HCT116 (cell line): ENCODE results near the gene MTG1. TPM values are rescaled to one million over a fixed set of nuclear protein-coding genes. Genes with fewer than 3 reads are reported as not detected.

ENCODE experiments used
- ATAC-seq: fragments of 200-7000 bp; cut with Tn5 transposase; 2 replicates; pipeline ENCODE4 v1.9.1; 2020; ENCODE audit warnings: mild to moderate bottlenecking, moderate library complexity
- BruUV-seq: library from RNA; stranded (reverse); fragments of 400-500 nt; replicated peaks from 2 replicates; lab custom pipeline; 2021; lab: Mats Ljungman, UMichigan
- CTCF ChIA-PET: fragments of 300-600 bp; sonication (Branson Sonifier 250); formaldehyde crosslinking; loops from one replicate; lab custom pipeline; 2021; ENCODE audit warnings: antibody characterized with exemption; lab: Charles Lee
- POLR2A ChIA-PET: fragments of 300-600, 350-600 bp; sonication (Branson Sonifier 250); formaldehyde crosslinking; loops from one replicate; lab custom pipeline; 2021; ENCODE audit warnings: antibody characterized with exemption; lab: Charles Lee
- RAD21 ChIA-PET, 2 experiments: fragments of 300-600 bp; sonication (Branson Sonifier 250); formaldehyde crosslinking; loops; one replicate each; lab custom pipeline; 2023; ENCODE audit warnings: low total read pairs in 2 of 2; ENCODE audit not compliant: uncharacterized antibody in 2 of 2, unreplicated experiment in 2 of 2, low non-redundant PET in 1 of 2; lab: Charles Lee
- DNase-seq: peaks from one replicate; pipeline ENCODE4 v3.0.0-alpha.2; 2010; ENCODE audit warnings: low read depth, low spot score
- H2AFZ ChIP-seq: fragments of 200-600 bp; shearing (Covaris generic), sonication (generic); 2 replicates; pipeline ENCODE4 v1.6.1; 2017; ENCODE audit warnings: low read depth, mixed run types, mixed read lengths, antibody characterized with exemption, low read length; ENCODE audit not compliant: poor library complexity, severe bottlenecking
- H3K27ac ChIP-seq: 2 replicates; pipeline ENCODE4 v1.5.1; 2012; ENCODE audit warnings: low read depth, low read length
- H3K27me3 ChIP-seq: fragments of 200-600 bp; sonication (generic); 2 replicates; pipeline ENCODE4 v1.6.1; 2016; ENCODE audit warnings: mixed run types, low read length, mixed read lengths; ENCODE audit not compliant: insufficient read depth
- H3K36me3 ChIP-seq, 2 experiments: fragments of 200-500 bp in 1 of 2; fragments of 200-600 bp in 1 of 2; sonication (Bioruptor generic) in 1 of 2; sonication (generic) in 1 of 2; 2 replicates each; pipeline versions ENCODE4 v1.5.1 to v1.6.1; 2014 to 2016; ENCODE audit warnings: low read length in 2 of 2, inconsistent platforms in 1 of 2, mixed read lengths in 1 of 2, mixed run types in 1 of 2; ENCODE audit not compliant: insufficient read depth in 2 of 2, control insufficient read depth in 1 of 2
- H3K4me1 ChIP-seq, 2 experiments: fragments of 200-600 bp in 1 of 2; sonication (generic) in 1 of 2; 2 replicates each; pipeline versions ENCODE4 v1.5.1 to v1.6.1; 2012 to 2017; ENCODE audit warnings: low read length in 2 of 2, inconsistent platforms in 1 of 2, mild to moderate bottlenecking in 1 of 2, mixed read lengths in 1 of 2, mixed run types in 1 of 2, moderate library complexity in 1 of 2; ENCODE audit not compliant: insufficient read depth in 2 of 2, control insufficient read depth in 1 of 2
- H3K4me2 ChIP-seq: fragments of 200-600 bp; sonication (generic); 2 replicates; pipeline ENCODE4 v1.6.1; 2017; ENCODE audit warnings: mixed run types, low read length, mixed read lengths
- H3K4me3 ChIP-seq, 2 experiments: fragments of 200-600 bp in 1 of 2; sonication (generic) in 1 of 2; replicated peaks in 1 of 2; 2 replicates each; pipeline ENCODE4 v1.5.1; 2011 to 2016; ENCODE audit warnings: low read length in 2 of 2, control low read depth in 1 of 2, low read depth in 1 of 2, mild to moderate bottlenecking in 1 of 2, mixed read lengths in 1 of 2, mixed run types in 1 of 2
- H3K79me2 ChIP-seq: fragments of 200-600 bp; sonication (generic); 2 replicates; pipeline ENCODE4 v1.6.1; 2017; ENCODE audit warnings: mild to moderate bottlenecking, mixed run types, low read length, moderate library complexity, mixed read lengths; ENCODE audit not compliant: insufficient read depth
- H3K9ac ChIP-seq: fragments of 200-600 bp; sonication (generic); 2 replicates; pipeline ENCODE4 v1.6.1; 2016; ENCODE audit warnings: low read length, mixed read lengths
- H3K9me2 ChIP-seq: fragments of 200-600 bp; sonication (generic), shearing (Covaris generic); 2 replicates; pipeline ENCODE4 v1.6.1; 2017; ENCODE audit warnings: mixed run types, mild to moderate bottlenecking, moderate library complexity; ENCODE audit not compliant: insufficient read depth
- H3K9me3 ChIP-seq, 2 experiments: fragments of 200-500 bp in 1 of 2; fragments of 200-600 bp in 1 of 2; sonication (Bioruptor generic) in 1 of 2; sonication (generic) in 1 of 2; 2 replicates each; pipeline ENCODE4 v1.6.1; 2014 to 2017; ENCODE audit warnings: low read length in 2 of 2, mixed read lengths in 2 of 2, inconsistent platforms in 1 of 2, low read depth in 1 of 2, mild to moderate bottlenecking in 1 of 2, mixed run types in 1 of 2, moderate library complexity in 1 of 2; ENCODE audit not compliant: control insufficient read depth in 1 of 2, insufficient read depth in 1 of 2
- H4K20me1 ChIP-seq: fragments of 200-600 bp; sonication (generic), shearing (Covaris generic); 2 replicates; pipeline ENCODE4 v1.6.1; 2017; ENCODE audit warnings: mixed run types, mild to moderate bottlenecking, moderate library complexity; ENCODE audit not compliant: insufficient read depth
- CBX3 ChIP-seq: IDR thresholded peaks from 2 replicates; pipeline ENCODE4 v1.6.1; 2012; ENCODE audit warnings: low read depth
- JUND ChIP-seq: IDR thresholded peaks from 2 replicates; pipeline ENCODE4 v1.6.1; 2012
- RAD21 ChIP-seq: IDR thresholded peaks from 2 replicates; pipeline ENCODE4 v1.6.1; 2012; ENCODE audit warnings: low read depth, mild to moderate bottlenecking
- SP1 ChIP-seq: IDR thresholded peaks from 2 replicates; pipeline ENCODE4 v1.6.1; 2012; ENCODE audit warnings: low read depth
- ZNF274 ChIP-seq: fragments of 200-500 bp; sonication (Bioruptor generic); IDR thresholded peaks from 2 replicates; pipeline ENCODE4 v1.6.1; 2014; ENCODE audit warnings: mild to moderate bottlenecking, low read depth, low read length, inconsistent platforms
- intact Hi-C: fragments of 100-400 bp; cut with micrococcal nuclease; formaldehyde crosslinking; loops from 2 replicates; pipeline ENCODE4 v1.10.0; 2022
- total RNA-seq: library from RNA; stranded (reverse); gene quantifications from one replicate; pipeline ENCODE4 v1.2.1, GENCODE V29; 2021; ENCODE audit not compliant: unreplicated experiment
- TF ChIP-seq, protein P1 (sequence below), 3 experiments: fragments of 200-600 bp in 1 of 3; sonication (generic) in 1 of 3; IDR thresholded peaks in 2 of 3; conservative IDR thresholded peaks in 1 of 3; 2 replicates each; pipeline ENCODE4 v1.5.1; 2012 to 2017; ENCODE audit warnings: low read depth in 2 of 3, low read length in 2 of 3, antibody characterized with exemption in 1 of 3, borderline replicate concordance in 1 of 3, control low read depth in 1 of 3, mild to moderate bottlenecking in 1 of 3, mixed read lengths in 1 of 3, mixed run types in 1 of 3, moderate library complexity in 1 of 3; ENCODE audit not compliant: insufficient read depth in 1 of 3

Gene MTG1
- total RNA-seq, 1 experiment from 2014 or later: 23.1 TPM

DNA sequence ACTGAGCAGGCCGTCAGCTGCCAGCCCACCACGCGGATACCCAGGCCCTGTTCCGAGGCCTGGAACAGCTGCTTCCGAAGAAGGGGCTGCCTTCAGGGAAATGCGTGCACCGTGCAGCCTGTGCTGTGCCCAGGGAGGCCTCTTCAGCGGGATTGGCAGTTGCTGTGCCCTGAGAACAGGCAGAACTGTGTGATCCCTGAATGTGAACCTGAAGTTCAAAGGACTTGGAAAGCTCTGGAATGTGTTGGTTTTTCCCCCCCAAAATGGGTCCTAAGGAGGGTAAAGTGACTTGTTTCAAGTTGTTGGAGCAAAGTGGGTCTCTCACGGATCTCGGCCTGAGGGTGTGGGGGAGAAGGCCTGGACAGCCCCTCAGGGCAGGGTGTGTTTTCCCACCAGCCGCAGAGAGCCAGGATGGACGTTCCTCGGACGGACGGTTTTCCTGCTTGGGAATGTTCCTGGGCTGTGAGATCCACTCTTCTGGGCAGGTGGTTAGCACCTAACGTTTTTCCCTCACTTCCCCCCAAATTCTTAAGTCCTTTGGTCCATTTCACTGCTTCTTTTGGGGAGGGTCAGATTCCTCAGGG, 28.4 kb downstream of the MTG1 start:
- ATAC-seq: no peak
- intact Hi-C loops: no loop called here
- H3K4me2 ChIP-seq: no peak overlapping the region
- no peak overlapping the region for H3K27ac ChIP-seq
- H3K4me1 ChIP-seq: no peaks in the 10 kb centered on the region
- TF ChIP-seq SP1 (no peak), ZNF274 (no peak), JUND (no peak), RAD21 (no peak), CBX3 (no peak)
- TF ChIP-seq, protein P1, sequence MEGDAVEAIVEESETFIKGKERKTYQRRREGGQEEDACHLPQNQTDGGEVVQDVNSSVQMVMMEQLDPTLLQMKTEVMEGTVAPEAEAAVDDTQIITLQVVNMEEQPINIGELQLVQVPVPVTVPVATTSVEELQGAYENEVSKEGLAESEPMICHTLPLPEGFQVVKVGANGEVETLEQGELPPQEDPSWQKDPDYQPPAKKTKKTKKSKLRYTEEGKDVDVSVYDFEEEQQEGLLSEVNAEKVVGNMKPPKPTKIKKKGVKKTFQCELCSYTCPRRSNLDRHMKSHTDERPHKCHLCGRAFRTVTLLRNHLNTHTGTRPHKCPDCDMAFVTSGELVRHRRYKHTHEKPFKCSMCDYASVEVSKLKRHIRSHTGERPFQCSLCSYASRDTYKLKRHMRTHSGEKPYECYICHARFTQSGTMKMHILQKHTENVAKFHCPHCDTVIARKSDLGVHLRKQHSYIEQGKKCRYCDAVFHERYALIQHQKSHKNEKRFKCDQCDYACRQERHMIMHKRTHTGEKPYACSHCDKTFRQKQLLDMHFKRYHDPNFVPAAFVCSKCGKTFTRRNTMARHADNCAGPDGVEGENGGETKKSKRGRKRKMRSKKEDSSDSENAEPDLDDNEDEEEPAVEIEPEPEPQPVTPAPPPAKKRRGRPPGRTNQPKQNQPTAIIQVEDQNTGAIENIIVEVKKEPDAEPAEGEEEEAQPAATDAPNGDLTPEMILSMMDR (IDR thresholded peaks at IDR 0.05 in 2 of 3, conservative IDR thresholded peaks at IDR 0.05 in 1 of 3; ENCODE audit: borderline replicate concordance in 1 of 3, insufficient read depth in 1 of 3, low read depth in 2 of 3, low read length in 2 of 3): no peak
- no peaks in the 10 kb centered on the region for H3K9me2 ChIP-seq
- H3K36me3 ChIP-seq: no peaks in the 10 kb centered on the region
- ChIA-PET RAD21 (no interaction called here), CTCF (no interaction called here), POLR2A (no interaction called here)
- BruUV-seq: no TSS peak
- H2AFZ ChIP-seq: no peak overlapping the region
- H3K79me2 ChIP-seq: no peaks in the 10 kb centered on the region
- H4K20me1 ChIP-seq: no peaks in the 10 kb centered on the region
- H3K4me3 ChIP-seq: no peak overlapping the region
- DNase-seq: no peak
- H3K27me3 ChIP-seq: no peaks in the 10 kb centered on the region
- H3K9ac ChIP-seq: no peak overlapping the region
- no peaks in the 10 kb centered on the region for H3K9me3 ChIP-seq
